ENCODE data around the gene TBC1D10B. TPM values are rescaled to one million over a fixed set of nuclear protein-coding genes. Genes with fewer than 3 reads are reported as not detected.

Gene TBC1D10B
- polyA plus RNA-seq, 3 donors: 12.2 to 36.0 (median 13.8) TPM

GRCh38 chr16:30358577-30358936 lies 11.7 kb downstream of the TBC1D10B start:
- Histone ChIP-seq H4K20me1 (ENCODE audit: insufficient read depth, low read length) (peaks cover 79% of the 10 kb centered on the region), H3K9me3 (replicated peaks in 1 of 2; ENCODE audit: control insufficient read depth in 1 of 2, insufficient read depth in 1 of 2, low read length in 2 of 2) (no peaks in the 10 kb centered on the region), H3K4me1 (ENCODE audit: control insufficient read depth in 1 of 2, insufficient read depth in 2 of 2, low read length in 2 of 2) (peaks cover 26 to 35% of the 10 kb centered on the region in 2 donors), H2AFZ (ENCODE audit: insufficient read depth, low read depth, low read length, poor library complexity, severe bottlenecking) (no peak overlapping the region), H3K27me3 (ENCODE audit: control insufficient read depth in 2 of 2, insufficient read depth in 2 of 2, low read length in 2 of 2) (no peaks in the 10 kb centered on the region), H3K4me2 (replicated peaks; ENCODE audit: extremely low read depth, low read length, poor library complexity, severe bottlenecking) (no peak overlapping the region), H3K4me3 (replicated peaks in 1 of 3; ENCODE audit: low read depth in 2 of 3, low read length in 3 of 3) (no peak overlapping the region), H3K9ac (ENCODE audit: insufficient read depth, low read length, poor library complexity, severe bottlenecking) (no peak overlapping the region), H3K79me2 (ENCODE audit: insufficient read depth, low read length) (peaks cover 75% of the 10 kb centered on the region), H3K27ac (ENCODE audit: low read depth in 1 of 2, low read length in 2 of 2) (no peak overlapping the region), H3K36me3 (replicated peaks in 1 of 2; ENCODE audit: control insufficient read depth in 1 of 2, insufficient read depth in 2 of 2, low read length in 2 of 2) (peaks cover 62 to 70% of the 10 kb centered on the region in 2 donors)
- Mint-ChIP-seq H3K27me3 (ENCODE audit: low read depth in 3 of 3) (peaks cover 0 to 1% (median 0%) of the 10 kb centered on the region in 3 donors), H3K4me3 (no peak overlapping the region), H3K9me3 (no peaks in the 10 kb centered on the region), H3K4me1 (peaks cover 32% of the 10 kb centered on the region), H3K27ac (peak overlapping the region in 2 of 7 donors; percentile 22 to 28), H3K36me3 (peaks cover 56 to 70% of the 10 kb centered on the region in 2 donors)
- WGBS (ENCODE audit: insufficient coverage): 93% methylated on average over 3 of the region's 9 CpGs
- no peak for DNase-seq
- intact Hi-C loops (cut with micrococcal nuclease): loop anchor here in 1 of 2 donors (10.0 kb wide), 1 partner anchor 46 kb away; the partner anchor contains the start of gene ZNF771
- TF ChIP-seq, protein P1, sequence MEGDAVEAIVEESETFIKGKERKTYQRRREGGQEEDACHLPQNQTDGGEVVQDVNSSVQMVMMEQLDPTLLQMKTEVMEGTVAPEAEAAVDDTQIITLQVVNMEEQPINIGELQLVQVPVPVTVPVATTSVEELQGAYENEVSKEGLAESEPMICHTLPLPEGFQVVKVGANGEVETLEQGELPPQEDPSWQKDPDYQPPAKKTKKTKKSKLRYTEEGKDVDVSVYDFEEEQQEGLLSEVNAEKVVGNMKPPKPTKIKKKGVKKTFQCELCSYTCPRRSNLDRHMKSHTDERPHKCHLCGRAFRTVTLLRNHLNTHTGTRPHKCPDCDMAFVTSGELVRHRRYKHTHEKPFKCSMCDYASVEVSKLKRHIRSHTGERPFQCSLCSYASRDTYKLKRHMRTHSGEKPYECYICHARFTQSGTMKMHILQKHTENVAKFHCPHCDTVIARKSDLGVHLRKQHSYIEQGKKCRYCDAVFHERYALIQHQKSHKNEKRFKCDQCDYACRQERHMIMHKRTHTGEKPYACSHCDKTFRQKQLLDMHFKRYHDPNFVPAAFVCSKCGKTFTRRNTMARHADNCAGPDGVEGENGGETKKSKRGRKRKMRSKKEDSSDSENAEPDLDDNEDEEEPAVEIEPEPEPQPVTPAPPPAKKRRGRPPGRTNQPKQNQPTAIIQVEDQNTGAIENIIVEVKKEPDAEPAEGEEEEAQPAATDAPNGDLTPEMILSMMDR (IDR thresholded peaks at IDR 0.05): no peak

DNA sequence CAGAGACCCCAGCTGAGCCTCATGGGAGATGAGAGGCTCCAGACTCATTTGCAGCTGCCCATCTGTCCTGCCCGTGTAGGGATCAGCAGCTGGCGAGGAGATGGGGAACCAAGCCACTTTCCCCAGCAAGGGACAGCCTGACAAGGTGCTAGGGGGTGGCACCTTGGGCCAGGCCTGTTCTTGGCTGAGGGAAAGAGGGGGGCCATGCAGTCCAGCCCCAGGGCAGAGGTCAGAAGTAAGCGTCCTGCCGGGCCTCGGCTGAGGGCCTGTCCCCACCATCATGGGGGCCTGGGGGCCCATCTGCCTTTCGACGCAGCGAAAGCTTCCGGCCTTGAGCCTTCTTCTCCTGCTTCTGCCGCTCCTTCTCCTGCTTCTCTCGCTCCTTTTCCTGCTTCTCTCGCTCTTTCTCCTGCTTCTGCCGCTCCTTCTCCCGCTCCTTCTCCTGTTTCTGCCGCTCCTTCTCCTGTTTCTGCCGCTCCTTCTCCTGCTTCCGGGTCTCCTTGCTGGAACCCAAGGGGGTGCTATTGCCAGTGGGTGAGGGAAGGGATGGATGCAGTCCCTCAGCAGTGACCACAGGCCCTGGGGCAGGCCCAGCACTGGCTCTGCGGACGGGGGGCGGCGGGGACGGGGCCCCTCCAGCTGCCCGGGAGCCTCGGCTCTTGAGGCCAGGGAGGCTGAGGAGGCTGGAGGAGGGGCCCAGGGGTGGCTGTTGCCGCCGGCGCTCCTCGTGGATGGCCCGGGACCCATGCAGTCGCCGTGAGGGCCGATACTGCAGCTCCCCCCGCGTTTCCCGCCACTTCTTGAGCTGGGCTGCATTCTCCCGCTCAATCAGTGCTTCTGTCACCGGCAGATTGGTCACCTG lies 12.3 kb downstream of the TBC1D10B start:
- Mint-ChIP-seq H3K9me3 (no peaks in the 10 kb centered on the region), H3K27me3 (ENCODE audit: low read depth in 3 of 3) (peaks cover 0 to 1% (median 0%) of the 10 kb centered on the region in 3 donors), H3K36me3 (peaks cover 55 to 70% of the 10 kb centered on the region in 2 donors), H3K4me1 (peaks cover 32% of the 10 kb centered on the region), H3K4me3 (peak overlapping the region in 1 of 2 donors; percentile 13), H3K27ac (peak overlapping the region in 5 of 7 donors; percentile 6 to 81 (median 14))
- no peak for DNase-seq
- Histone ChIP-seq H3K4me1 (ENCODE audit: control insufficient read depth in 1 of 2, insufficient read depth in 2 of 2, low read length in 2 of 2) (peaks cover 26 to 36% of the 10 kb centered on the region in 2 donors), H3K9ac (ENCODE audit: insufficient read depth, low read length, poor library complexity, severe bottlenecking) (no peak overlapping the region), H4K20me1 (ENCODE audit: insufficient read depth, low read length) (peaks cover 79% of the 10 kb centered on the region), H3K4me3 (replicated peaks in 1 of 3; ENCODE audit: low read depth in 2 of 3, low read length in 3 of 3) (no peak overlapping the region), H3K27me3 (ENCODE audit: control insufficient read depth in 2 of 2, insufficient read depth in 2 of 2, low read length in 2 of 2) (no peaks in the 10 kb centered on the region), H3K27ac (ENCODE audit: low read depth in 1 of 2, low read length in 2 of 2) (peak overlapping the region in 1 of 2 donors; percentile 99), H3K9me3 (replicated peaks in 1 of 2; ENCODE audit: control insufficient read depth in 1 of 2, insufficient read depth in 1 of 2, low read length in 2 of 2) (no peaks in the 10 kb centered on the region), H3K36me3 (replicated peaks in 1 of 2; ENCODE audit: control insufficient read depth in 1 of 2, insufficient read depth in 2 of 2, low read length in 2 of 2) (peaks cover 62 to 70% of the 10 kb centered on the region in 2 donors), H3K4me2 (replicated peaks; ENCODE audit: extremely low read depth, low read length, poor library complexity, severe bottlenecking) (no peak overlapping the region), H2AFZ (ENCODE audit: insufficient read depth, low read depth, low read length, poor library complexity, severe bottlenecking) (no peak overlapping the region), H3K79me2 (ENCODE audit: insufficient read depth, low read length) (peaks cover 75% of the 10 kb centered on the region)
- intact Hi-C loops (cut with micrococcal nuclease): loop anchor here in 1 of 2 donors (10.0 kb wide), 1 partner anchor 47 kb away; the partner anchor contains the start of gene ZNF771
- TF ChIP-seq, protein P1 (IDR thresholded peaks at IDR 0.05): no peak
- 92% methylated on average over 32 of the region's 37 CpGs for WGBS (ENCODE audit: insufficient coverage)
